ENCODE results near the gene NTRK3.

Gene NTRK3

DNA sequence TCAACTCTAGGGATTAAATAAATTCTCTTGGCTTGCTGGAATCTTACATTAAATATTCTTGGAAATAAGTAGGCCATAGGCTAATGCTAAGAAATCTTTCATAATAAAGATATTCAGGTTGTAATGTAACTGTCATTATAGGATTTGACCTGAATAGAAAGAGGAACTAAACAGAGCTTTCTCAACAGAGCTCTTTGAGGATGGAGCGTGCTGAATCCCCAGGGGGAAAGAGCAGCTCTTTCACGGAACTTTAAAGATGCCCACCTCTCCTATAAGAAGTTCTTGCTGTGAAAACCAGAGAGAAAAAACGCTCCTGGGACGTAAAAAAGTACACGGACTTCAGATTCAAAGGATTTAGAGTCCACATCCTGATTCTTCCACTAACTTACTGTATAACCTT, 77.9 kb downstream of the NTRK3 start:
- peak; percentile 26 for DNase-seq

DNA sequence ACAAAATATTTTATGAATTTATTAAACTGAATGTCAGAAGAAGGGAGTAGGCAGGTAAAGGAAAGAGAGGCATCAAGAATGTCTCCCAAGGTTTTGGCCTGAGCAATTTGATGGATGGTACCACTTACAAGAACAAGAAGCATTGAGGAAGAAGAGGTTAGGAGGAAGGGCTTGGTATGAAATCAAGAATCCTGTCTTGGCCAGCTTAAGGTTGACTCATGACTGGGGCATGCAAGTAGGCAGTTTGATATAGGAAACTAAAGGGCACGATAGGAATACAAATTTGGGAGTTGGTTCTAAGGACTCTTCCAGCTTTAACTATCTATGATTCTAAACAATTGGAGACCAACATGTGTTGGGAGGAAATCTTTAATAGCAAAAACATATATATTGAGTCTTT, 79.1 kb downstream of the NTRK3 start:
- DNase-seq, result no peak

DNA sequence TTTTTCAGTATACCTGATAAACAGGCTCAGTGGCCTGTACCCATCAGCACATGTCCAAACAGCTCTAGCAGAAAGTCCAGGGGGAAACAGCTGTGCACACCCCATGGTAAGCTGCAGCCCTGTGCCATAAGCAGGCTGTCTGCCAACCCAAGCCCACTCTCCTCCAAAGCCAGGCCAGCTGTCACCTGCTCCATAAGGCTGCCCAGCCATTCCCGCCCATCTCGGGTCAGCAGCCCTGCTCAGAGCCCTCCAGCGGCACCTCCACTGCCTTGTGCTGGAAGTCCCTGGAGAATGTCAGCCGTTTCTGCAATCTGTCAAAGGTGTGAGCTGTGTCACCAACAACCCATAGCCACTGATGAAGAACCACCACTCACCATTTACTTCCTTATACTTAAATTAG, 82.0 kb downstream of the NTRK3 start:
- DNase-seq, result no peak

GRCh38 chr15:88166082-88166993, 90.2 kb downstream of the NTRK3 start:
- DNase-seq, result peak; percentile 24

DNA sequence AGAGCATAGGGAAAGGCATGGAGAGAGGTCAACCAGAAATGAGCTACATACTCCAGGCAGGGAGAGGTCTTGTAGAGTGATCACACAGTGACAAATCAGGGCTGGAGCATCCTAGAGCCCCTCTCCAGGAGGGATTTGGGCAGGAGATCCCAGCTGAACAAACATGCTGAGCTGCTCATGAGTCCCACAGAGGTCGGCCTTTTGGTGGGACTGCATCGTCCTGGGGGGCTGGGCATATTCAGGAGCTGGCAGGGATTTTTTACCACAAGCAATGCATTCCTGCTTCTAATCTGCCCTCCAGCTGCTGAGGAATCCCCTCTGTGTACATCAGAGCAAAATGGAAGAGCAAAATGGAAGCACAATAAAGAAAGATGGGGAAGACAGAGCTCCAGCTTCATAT, 94.9 kb downstream of the NTRK3 start:
- DNase-seq, result no peak

GRCh38 chr15:88155310-88155709, 101.2 kb downstream of the NTRK3 start:
- no peak for DNase-seq

- no peak for DNase-seq
Measured at GRCh38 chr15:88152672-88153071, 103.9 kb downstream of the NTRK3 start.

GRCh38 chr15:88147760-88148159, 108.8 kb downstream of the NTRK3 start:
- no peak for DNase-seq

GRCh38 chr15:88144921-88145653, 111.5 kb downstream of the NTRK3 start:
- DNase-seq, result no peak

DNA sequence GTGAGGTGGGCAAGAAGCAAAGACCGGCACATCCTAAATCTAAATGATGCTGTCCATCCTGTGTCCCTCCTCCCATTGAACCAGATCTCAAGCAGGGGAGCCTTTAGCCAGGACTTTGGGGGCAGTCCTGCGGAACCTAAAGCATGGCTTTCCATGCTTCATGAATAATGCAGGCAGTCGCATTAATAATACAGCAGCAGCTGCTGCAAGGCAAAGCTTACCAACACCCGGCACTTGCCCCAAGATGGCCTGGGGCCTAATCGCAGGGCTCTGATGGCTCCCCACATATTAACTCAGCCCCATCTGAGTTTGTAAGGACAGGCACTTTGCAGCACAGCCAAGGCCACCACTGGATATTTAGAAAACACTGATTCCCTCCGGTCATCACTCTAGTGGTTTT, 114.4 kb downstream of the NTRK3 start:
- DNase-seq, result no peak

GRCh38 chr15:88141269-88141889, 115.2 kb downstream of the NTRK3 start:
- DNase-seq, result no peak

- no peak for DNase-seq
Measured at GRCh38 chr15:88140398-88140797, 116.1 kb downstream of the NTRK3 start.

GRCh38 chr15:88139936-88140335, 116.6 kb downstream of the NTRK3 start:
- DNase-seq, result no peak

GRCh38 chr15:88133795-88134194, 122.7 kb downstream of the NTRK3 start:
- no peak for DNase-seq

- no peak for DNase-seq
Measured at GRCh38 chr15:88132499-88132898, 124.0 kb downstream of the NTRK3 start.

DNA sequence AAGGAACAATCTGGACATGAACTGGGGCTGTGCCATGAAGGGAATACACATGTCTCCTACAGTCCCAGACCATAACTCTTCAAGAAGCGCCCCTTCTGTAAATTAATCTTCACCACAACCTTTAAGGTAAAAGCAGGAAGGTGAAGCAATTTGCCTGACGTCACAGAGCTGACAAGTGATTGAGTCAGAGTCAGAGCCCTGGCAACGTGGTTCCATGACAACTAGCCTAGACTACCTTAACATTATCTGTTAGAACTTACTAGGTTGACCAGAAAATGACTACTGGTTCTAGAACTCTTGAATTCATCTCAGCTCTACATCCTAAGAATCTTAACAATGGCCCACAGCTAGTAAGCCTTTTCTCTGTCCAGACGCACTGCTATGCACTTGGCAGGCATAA, 124.6 kb downstream of the NTRK3 start:
- DNase-seq, result no peak

DNA sequence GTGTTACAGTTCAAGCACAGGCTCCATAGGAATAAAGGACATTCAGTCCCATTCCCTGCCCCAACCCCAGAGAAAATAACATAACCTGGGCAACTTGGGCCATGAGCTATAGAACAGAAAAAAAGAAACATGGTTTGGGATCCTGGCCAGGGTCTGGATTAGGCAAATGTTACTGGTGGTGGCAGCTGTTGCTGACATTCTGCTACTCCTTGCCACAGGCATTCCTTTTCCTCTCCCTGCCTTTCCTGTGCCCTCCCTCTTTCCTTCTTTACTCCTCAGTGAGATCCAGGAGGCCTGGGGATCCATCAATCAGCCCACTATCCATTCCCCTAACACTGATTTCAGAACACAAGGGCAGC, 129.1 kb downstream of the NTRK3 start:
- no peak for DNase-seq

- DNase-seq, result no peak
Measured at GRCh38 chr15:88126695-88127431, 129.7 kb downstream of the NTRK3 start.

- no peak for DNase-seq
Measured at GRCh38 chr15:88125576-88125975, 131.0 kb downstream of the NTRK3 start.

GRCh38 chr15:88124199-88124598, 132.3 kb downstream of the NTRK3 start:
- DNase-seq, result no peak

DNA sequence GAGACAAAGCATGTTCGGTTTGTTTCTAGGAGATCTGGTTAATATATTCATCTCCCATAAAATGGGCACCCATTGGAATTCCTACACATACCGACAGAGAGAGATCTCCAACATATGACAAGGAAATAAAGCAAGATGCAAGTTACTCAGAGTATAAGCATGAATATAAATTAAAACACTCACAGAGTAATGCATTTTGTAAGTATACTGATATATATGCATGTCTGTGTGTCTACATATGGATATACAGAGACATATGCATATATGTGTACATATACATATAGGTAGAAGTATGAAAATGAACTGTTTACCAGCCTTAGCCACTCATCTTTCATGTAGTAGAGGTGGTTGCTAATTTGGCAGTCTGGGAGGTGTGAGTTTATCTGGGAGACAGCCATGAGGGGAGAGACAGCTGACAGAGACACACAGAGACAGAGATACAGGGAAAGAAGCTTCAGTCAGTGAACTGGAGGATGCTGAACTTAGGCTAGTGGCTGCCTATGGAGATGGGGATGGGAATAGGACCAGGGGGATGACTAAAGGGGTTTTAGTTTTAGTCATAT, 134.5 kb downstream of the NTRK3 start:
- no peak for DNase-seq

DNA sequence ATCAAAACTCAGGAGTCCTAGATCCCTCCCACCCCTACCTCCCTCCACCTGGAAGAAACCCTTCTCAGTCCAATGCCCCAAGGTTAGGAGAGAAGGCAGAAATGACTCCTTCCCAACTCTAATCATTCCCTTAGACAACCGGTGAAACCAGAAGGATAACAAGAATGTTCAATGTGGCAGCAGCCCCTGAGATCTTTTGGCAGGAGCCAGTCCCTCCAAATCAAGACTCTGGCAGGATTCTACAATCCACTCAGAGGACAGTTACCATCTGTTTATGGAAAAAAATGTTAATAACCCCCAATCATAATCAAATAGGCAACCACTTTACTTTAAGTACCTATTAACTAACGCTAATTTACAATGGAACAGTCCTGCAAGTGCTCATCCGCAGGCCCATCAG, 136.5 kb downstream of the NTRK3 start:
- no peak for DNase-seq

DNA sequence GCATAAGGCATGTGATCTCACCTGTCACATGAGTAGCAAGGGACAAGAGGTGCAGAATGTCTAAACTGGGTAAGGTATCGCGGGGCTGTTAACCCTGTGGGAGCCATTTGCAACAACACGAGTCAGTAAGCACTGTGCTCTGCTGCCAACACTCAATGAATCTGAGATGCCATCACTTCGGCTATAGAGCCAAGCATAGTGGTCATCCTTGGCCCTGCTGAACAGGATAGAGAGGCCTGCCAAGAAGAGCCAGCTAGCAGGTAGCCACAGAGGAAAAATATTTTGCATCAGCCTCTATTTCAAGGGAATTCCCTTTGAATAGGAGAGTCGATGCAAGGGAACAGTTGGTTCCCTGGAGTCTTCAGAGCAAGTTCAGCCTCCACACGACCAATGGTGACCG, 137.8 kb downstream of the NTRK3 start:
- no peak for DNase-seq
